Left kidney (tissue), 8 donors: ENCODE data around the gene IGSF9B. TPM values are rescaled to one million over a fixed set of nuclear protein-coding genes. Genes with fewer than 3 reads are reported as not detected.
A peak's percentile ranks its signal among the peaks of the same experiment; 100 is the strongest.
"Not testable (repeated sequence)": the region's sequence is repeated elsewhere in the genome, so short reads cannot be mapped to it uniquely, and the experiment has no call there.

Experiments used
- DNase-seq: peaks from one replicate; pipeline ENCODE4 v3.0.0-alpha.2; 2013
- long read RNA-seq, 8 donors: transcript quantifications; one replicate each; lab custom pipeline, GENCODE V29; 2026
- polyA plus RNA-seq: library from polyadenylated mRNA; unstranded; fragments of 120-200 nt; gene quantifications from one replicate; pipeline ENCODE4 v1.2.1, GENCODE V29; 2013; ENCODE audit not compliant: insufficient read length

IGSF9B gene
- polyA plus RNA-seq: 8.3 TPM
- long read RNA-seq, donor 1: 0 reads
- long read RNA-seq, donor 2: 0 reads
- long read RNA-seq, donor 3: 0 reads
- long read RNA-seq, donor 4: 0 reads
- long read RNA-seq, donor 5: 0 reads
- long read RNA-seq, donor 6: 0 reads
- long read RNA-seq, donor 7: 0 reads
- long read RNA-seq, donor 8: 0 reads

- peak; percentile 88 for DNase-seq
Measured at GRCh38 chr11:133956650-133957633, at the start of gene IGSF9B. IGSF9B (minus strand) TSS chr11:133956968; CDS start chr11:133956754, 214 bp downstream.

GRCh38 chr11:134004496-134005172 lies 47.9 kb upstream of the IGSF9B start:
- peak; percentile 31 for DNase-seq

GRCh38 chr11:134003792-134004495 lies 47.2 kb upstream of the IGSF9B start:
- no peak for DNase-seq

DNA sequence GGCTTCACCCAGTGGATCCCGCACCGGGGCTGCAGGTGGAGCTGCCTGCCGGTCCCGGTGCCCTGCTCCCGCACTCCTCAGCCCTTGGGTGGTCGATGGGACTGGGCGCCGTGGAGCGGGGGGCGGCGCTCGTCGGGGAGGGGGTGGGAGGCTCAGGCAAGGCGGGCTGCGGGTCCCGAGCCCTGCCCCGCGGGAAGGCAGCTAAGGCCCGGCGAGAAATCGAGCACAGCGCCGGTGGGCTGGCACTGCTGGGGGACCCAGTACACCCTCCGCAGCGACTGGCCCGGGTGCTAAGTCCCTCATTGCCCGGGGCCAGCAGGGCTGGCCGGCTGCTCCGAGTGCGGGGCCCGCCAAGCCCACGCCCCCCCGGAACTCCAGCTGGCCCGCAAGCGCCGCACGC lies 46.1 kb upstream of the IGSF9B start:
- not testable (repeated sequence) for DNase-seq

GRCh38 chr11:134002338-134002737 lies 45.6 kb upstream of the IGSF9B start:
- not testable (repeated sequence) for DNase-seq

- no peak for DNase-seq
Measured at GRCh38 chr11:134001596-134001995, 44.8 kb upstream of the IGSF9B start.

GRCh38 chr11:134001088-134001487 lies 44.3 kb upstream of the IGSF9B start:
- DNase-seq: no peak

DNA sequence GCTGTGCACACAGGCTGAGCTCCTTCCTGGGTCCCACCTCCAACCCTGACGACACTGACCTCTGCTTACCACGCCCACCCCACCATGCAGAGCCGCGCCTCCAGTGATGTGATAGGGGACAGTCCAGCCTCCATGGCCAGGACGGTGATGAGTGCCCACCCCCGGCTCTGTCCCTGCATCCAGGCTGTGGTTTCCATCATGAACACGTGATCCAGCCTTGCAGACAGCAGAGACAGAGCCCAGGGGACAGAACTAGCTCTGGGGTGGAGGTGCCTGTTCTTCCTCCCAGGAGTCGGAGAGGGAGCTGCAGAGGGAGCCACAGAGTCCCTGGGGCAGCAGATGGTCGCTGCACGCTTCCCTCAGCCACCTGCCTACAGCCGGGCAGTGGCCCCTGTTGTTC lies 42.6 kb upstream of the IGSF9B start:
- DNase-seq: no peak

- DNase-seq: no peak
Measured at GRCh38 chr11:133997554-133997953, 40.8 kb upstream of the IGSF9B start.

- DNase-seq: no peak
Measured at GRCh38 chr11:133996671-133997070, 39.9 kb upstream of the IGSF9B start.

GRCh38 chr11:133995066-133995465 lies 38.3 kb upstream of the IGSF9B start:
- DNase-seq: no peak

- DNase-seq: no peak
Measured at GRCh38 chr11:133993921-133994320, 37.2 kb upstream of the IGSF9B start.

DNA sequence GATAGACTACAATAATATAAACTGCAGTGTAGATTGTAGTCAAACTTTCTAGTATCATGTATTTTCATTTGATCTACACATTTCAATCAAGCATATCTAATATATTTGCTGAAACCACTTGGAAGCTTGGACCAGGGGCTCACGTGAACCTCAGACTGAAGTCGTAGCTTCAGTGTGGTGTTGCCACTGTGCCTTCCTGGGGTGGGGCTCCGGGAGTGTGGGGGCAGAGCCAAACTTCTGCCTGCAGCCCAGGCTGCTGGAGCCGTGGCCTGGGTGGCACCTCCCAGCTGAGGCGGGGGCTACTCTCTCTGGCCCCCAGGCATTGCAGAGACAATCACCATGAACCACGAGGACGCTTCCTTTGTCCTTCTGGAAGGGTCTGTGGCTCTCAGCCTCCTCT lies 36.3 kb upstream of the IGSF9B start:
- DNase-seq: no peak

DNA sequence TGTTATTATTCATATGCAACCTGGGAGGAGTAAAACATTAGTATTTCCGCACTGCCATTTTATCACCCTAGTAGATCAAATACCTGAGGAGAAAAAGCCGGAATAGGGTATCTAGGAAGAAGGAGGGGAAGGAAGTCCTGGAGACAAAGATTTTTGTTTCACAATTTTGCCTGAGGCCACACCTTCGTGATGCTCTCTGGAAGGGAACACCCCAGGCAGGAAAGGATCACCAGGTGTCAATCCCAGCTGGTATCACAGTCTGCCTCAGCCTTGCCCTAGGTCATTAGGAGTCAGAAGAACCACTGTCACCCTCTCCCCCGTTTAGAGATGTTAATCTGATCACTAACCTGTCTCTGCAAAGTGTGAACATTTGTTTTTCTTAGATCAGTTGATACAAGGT lies 35.4 kb upstream of the IGSF9B start:
- no peak for DNase-seq

GRCh38 chr11:133991101-133991500 lies 34.3 kb upstream of the IGSF9B start:
- DNase-seq: no peak

DNA sequence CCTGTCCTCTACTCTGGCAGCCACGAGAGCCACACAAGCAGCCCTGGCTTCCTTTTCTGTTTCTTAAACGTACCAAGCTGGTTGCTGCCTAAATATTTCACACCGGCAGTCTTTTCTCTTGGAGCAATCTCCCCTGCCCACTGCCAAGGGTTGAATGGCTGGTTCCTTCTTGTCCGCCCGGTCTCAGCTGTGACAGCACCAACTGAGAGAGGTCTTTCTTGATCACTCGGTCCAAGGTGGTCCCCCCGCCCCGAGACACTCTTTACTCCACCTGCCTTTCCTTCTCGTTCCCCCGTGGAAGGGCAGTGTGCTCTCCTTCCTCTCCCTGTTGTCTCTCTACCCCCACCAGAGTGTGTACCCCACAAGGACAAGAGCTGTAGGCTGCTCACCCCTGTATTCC lies 33.7 kb upstream of the IGSF9B start:
- DNase-seq: no peak

GRCh38 chr11:133988686-133989410 lies 32.1 kb upstream of the IGSF9B start:
- DNase-seq: no peak

DNA sequence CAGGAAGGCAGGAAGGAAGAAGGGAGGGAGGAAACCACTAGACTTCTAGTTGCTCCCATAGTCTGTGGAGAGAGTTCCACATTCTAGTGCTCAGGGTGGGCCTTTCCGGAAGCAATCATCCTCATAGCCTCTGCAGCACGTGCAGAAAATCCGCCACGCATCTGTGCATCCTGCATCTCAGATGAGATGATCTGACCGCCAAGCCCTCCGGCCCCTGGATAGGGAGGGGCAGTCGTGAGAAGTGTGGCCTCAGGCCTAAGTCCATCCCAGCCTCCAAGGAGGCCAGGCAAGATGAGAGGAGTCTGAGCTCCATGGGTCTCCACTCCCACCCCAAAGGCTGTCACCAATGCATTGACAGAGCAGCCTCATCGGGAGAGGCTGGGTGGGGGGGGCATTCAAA lies 30.4 kb upstream of the IGSF9B start:
- DNase-seq: no peak

DNA sequence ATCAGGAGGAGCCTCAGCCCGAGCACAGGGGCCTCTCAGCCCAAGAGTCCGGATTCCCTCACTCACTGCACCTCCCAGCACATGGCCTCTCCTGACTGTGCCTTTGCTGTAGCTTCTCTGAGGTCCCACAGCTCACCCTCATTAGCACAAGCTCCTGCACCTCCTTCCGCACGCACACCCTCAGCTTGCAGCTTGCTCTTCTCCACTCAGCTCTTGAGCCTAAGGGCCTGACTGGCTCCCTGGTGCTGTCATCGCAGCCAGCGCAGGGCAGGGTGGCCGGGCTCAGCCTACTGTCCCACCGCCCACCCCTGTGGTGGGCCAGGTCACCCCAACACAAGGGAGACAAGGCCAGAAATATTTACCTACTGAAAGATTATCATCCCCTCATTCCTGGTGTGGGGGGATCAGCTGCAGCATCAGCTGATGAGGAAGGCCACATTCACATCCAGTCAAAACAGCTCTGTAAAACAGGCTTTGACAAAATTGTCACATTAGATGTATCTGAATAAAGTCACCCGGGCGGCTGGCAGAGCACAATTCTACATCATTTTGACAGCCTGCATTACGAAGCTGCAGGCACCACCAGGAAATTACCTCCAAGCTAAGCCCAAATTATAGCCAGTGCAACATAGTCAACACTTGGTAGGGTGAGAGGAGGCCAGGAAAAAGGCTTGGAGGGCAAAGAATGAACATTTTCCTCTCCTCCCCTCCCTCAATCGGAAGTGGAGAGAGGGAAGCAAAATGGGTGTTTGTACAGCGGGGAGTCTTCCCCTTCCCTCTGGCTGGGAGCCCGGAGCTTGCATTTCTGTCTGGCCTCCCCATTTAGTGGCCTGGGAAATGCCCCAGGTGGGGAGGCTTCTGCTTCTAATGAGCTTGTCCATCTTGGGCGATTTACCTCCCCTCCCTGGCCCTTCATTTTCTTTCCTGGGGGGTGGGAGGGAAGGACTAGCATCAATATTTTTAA lies 29.5 kb upstream of the IGSF9B start:
- DNase-seq: no peak

GRCh38 chr11:133984828-133985227 lies 28.1 kb upstream of the IGSF9B start:
- no peak for DNase-seq
